Measurements from ENCODE around the gene H2BK1.

H2BK1 gene

DNA sequence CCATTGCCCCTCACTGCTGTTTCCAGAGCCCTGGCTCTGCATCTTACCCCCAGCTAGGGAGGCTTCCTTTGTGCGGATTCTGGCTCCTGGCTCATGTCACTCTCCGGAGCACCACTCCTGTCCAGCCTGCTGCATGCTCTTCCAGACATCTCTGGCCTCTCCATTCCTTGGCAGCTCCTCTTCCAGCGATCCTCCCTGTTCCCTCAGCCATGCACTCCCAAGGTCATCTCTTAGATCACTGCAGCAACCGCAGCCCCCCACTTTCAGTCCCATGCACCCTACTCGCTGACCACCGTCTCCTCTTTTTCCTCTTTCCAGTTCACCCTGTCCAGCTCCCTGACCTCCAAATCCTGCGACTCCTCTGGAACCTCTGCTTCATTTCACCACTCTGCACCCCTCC, 45.1 kb upstream of the H2BK1 start:
- Histone ChIP-seq H3K4me2 (ENCODE audit: low read depth, low read length) (no peak overlapping the region), H4K20me1 (ENCODE audit: insufficient read depth, low read length) (no peaks in the 10 kb centered on the region), H3K4me1 (ENCODE audit: low read length) (peaks cover 4% of the 10 kb centered on the region; the same call in 1 of the 2 replicates), H3K27ac (ENCODE audit: low read length) (no peak overlapping the region), H3K9me2 (replicated peaks; ENCODE audit: insufficient read depth, low read length) (no peaks in the 10 kb centered on the region), H3F3A (ENCODE audit: insufficient read depth, low read length) (no peaks in the 10 kb centered on the region), H3K36me3 (replicated peaks; ENCODE audit: insufficient read depth, low read length) (no peaks in the 10 kb centered on the region), H3K9me3 (replicated peaks; ENCODE audit: insufficient read depth, low read length) (no peaks in the 10 kb centered on the region), H3K9ac (ENCODE audit: low read length) (no peak overlapping the region), H3K4me3 (ENCODE audit: low read length) (no peak overlapping the region), H2AFZ (ENCODE audit: low read length) (no peak overlapping the region), H3K27me3 (replicated peaks; ENCODE audit: insufficient read depth, low read length) (peaks cover 95% of the 10 kb centered on the region), H3K79me2 (ENCODE audit: low read length) (no peaks in the 10 kb centered on the region)
- DNase-seq, result no peak
- TF ChIP-seq, protein P1, sequence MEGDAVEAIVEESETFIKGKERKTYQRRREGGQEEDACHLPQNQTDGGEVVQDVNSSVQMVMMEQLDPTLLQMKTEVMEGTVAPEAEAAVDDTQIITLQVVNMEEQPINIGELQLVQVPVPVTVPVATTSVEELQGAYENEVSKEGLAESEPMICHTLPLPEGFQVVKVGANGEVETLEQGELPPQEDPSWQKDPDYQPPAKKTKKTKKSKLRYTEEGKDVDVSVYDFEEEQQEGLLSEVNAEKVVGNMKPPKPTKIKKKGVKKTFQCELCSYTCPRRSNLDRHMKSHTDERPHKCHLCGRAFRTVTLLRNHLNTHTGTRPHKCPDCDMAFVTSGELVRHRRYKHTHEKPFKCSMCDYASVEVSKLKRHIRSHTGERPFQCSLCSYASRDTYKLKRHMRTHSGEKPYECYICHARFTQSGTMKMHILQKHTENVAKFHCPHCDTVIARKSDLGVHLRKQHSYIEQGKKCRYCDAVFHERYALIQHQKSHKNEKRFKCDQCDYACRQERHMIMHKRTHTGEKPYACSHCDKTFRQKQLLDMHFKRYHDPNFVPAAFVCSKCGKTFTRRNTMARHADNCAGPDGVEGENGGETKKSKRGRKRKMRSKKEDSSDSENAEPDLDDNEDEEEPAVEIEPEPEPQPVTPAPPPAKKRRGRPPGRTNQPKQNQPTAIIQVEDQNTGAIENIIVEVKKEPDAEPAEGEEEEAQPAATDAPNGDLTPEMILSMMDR (IDR thresholded peaks at IDR 0.05; ENCODE audit: low read length), result no peak
- TF ChIP-seq EZH2 (optimal IDR thresholded peaks at IDR 0.05; ENCODE audit: low read depth, low read length) (no peak), EZH2phosphoT487 (IDR thresholded peaks at IDR 0.05; ENCODE audit: low read length) (no peak)

DNA sequence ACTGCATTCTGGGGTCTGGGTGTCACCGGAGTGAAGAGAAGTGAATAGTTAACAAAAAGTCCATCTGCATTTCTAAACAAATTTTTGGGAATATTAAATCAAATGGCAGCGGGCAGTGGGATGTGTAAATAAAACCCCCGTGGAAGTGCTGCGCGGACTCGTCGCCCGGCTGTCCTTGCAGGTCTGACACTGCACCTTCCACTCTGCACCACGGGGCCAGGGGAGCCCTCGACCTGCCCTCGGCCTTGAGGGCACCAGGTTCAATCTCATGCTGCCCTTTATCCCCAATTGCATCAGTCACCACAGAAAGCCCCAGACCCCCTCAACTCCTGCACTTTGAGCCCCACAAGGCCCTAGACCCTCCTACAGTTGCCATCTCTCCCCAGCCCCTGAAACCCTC, 44.6 kb upstream of the H2BK1 start:
- peaks cover 4% of the 10 kb centered on the region; the same call in 1 of the 2 replicates for H3K4me1 ChIP-seq (ENCODE audit: low read length)
- TF ChIP-seq EZH2phosphoT487 (IDR thresholded peaks at IDR 0.05; ENCODE audit: low read length) (no peak), EZH2 (optimal IDR thresholded peaks at IDR 0.05; ENCODE audit: low read depth, low read length) (no peak)
- TF ChIP-seq, protein P1 (IDR thresholded peaks at IDR 0.05; ENCODE audit: low read length), result no peak
- no peak overlapping the region for H3K9ac ChIP-seq (ENCODE audit: low read length)
- H4K20me1 ChIP-seq (ENCODE audit: insufficient read depth, low read length), result no peaks in the 10 kb centered on the region
- no peak for DNase-seq
- no peaks in the 10 kb centered on the region for H3K36me3 ChIP-seq (replicated peaks; ENCODE audit: insufficient read depth, low read length)
- no peak overlapping the region for H3K27ac ChIP-seq (ENCODE audit: low read length)
- no peaks in the 10 kb centered on the region for H3K79me2 ChIP-seq (ENCODE audit: low read length)
- no peaks in the 10 kb centered on the region for H3K9me3 ChIP-seq (replicated peaks; ENCODE audit: insufficient read depth, low read length)
- H3F3A ChIP-seq (ENCODE audit: insufficient read depth, low read length), result no peaks in the 10 kb centered on the region
- peaks cover 95% of the 10 kb centered on the region for H3K27me3 ChIP-seq (replicated peaks; ENCODE audit: insufficient read depth, low read length)
- no peak overlapping the region for H3K4me2 ChIP-seq (ENCODE audit: low read depth, low read length)
- H3K4me3 ChIP-seq (ENCODE audit: low read length), result no peak overlapping the region
- no peak overlapping the region for H2AFZ ChIP-seq (ENCODE audit: low read length)
- no peaks in the 10 kb centered on the region for H3K9me2 ChIP-seq (replicated peaks; ENCODE audit: insufficient read depth, low read length)

GRCh38 chr7:151254316-151254715, 44.0 kb upstream of the H2BK1 start:
- no peak for DNase-seq
- H3K9ac ChIP-seq (ENCODE audit: low read length), result no peak overlapping the region
- peaks cover 95% of the 10 kb centered on the region for H3K27me3 ChIP-seq (replicated peaks; ENCODE audit: insufficient read depth, low read length)

More at GRCh38 chr7:151254316-151254715, 44.0 kb upstream of the H2BK1 start:
- no peak overlapping the region for H3K27ac ChIP-seq (ENCODE audit: low read length)
- no peak overlapping the region for H3K4me2 ChIP-seq (ENCODE audit: low read depth, low read length)
- H3K9me3 ChIP-seq (replicated peaks; ENCODE audit: insufficient read depth, low read length), result no peaks in the 10 kb centered on the region
- TF ChIP-seq EZH2phosphoT487 (IDR thresholded peaks at IDR 0.05; ENCODE audit: low read length) (no peak), EZH2 (optimal IDR thresholded peaks at IDR 0.05; ENCODE audit: low read depth, low read length) (no peak)
- TF ChIP-seq, protein P1 (IDR thresholded peaks at IDR 0.05; ENCODE audit: low read length), result no peak
- peaks cover 4% of the 10 kb centered on the region; the same call in 1 of the 2 replicates for H3K4me1 ChIP-seq (ENCODE audit: low read length)
- no peaks in the 10 kb centered on the region for H3K79me2 ChIP-seq (ENCODE audit: low read length)
- H3K36me3 ChIP-seq (replicated peaks; ENCODE audit: insufficient read depth, low read length), result no peaks in the 10 kb centered on the region
- no peaks in the 10 kb centered on the region for H3K9me2 ChIP-seq (replicated peaks; ENCODE audit: insufficient read depth, low read length)
- H3F3A ChIP-seq (ENCODE audit: insufficient read depth, low read length), result no peaks in the 10 kb centered on the region
- H3K4me3 ChIP-seq (ENCODE audit: low read length), result no peak overlapping the region
- H4K20me1 ChIP-seq (ENCODE audit: insufficient read depth, low read length), result no peaks in the 10 kb centered on the region
- H2AFZ ChIP-seq (ENCODE audit: low read length), result no peak overlapping the region

All from MM.1S (cell line).